Muscle layer of colon (tissue), 2 donors: Measurements from ENCODE around the gene FAT3.

Experiments used
- H3K27ac ChIP-seq: one replicate; pipeline ENCODE4 v1.7.0; 2013; ENCODE audit warnings: low read depth, mild to moderate bottlenecking, low read length, moderate library complexity
- H3K27me3 ChIP-seq, 2 donors: one replicate each; pipeline ENCODE4 v1.7.0; 2013; ENCODE audit warnings: low read length in 2 of 2, mild to moderate bottlenecking in 2 of 2; ENCODE audit not compliant: insufficient read depth in 2 of 2, control insufficient read depth in 1 of 2
- H3K36me3 ChIP-seq: one replicate; pipeline ENCODE4 v1.7.0; 2013; ENCODE audit warnings: mild to moderate bottlenecking, low read length; ENCODE audit not compliant: insufficient read depth
- H3K4me1 ChIP-seq: one replicate; pipeline ENCODE4 v1.7.0; 2013; ENCODE audit warnings: mild to moderate bottlenecking, low read length; ENCODE audit not compliant: insufficient read depth
- H3K4me3 ChIP-seq, 2 donors: one replicate each; pipeline ENCODE4 v1.7.0; 2013; ENCODE audit warnings: low read length in 2 of 2, low read depth in 1 of 2, mild to moderate bottlenecking in 1 of 2, moderate library complexity in 1 of 2
- H3K9ac ChIP-seq: one replicate; pipeline ENCODE4 v1.7.0; 2013; ENCODE audit warnings: low read length
- H3K9me3 ChIP-seq: one replicate; pipeline ENCODE4 v1.7.0; 2013; ENCODE audit warnings: mild to moderate bottlenecking, low read length
- donor health status: abdominal sarcoma.
- donor health status: Adenocarcinoma of cecum.

FAT3 gene

GRCh38 chr11:92267278-92267677, 42.7 kb downstream of the FAT3 start:
- Histone ChIP-seq H3K27me3 (no peaks in the 10 kb centered on the region), H3K36me3 (no peaks in the 10 kb centered on the region), H3K27ac (no peak overlapping the region), H3K4me3 (no peak overlapping the region), H3K9me3 (no peaks in the 10 kb centered on the region), H3K9ac (no peak overlapping the region), H3K4me1 (no peaks in the 10 kb centered on the region)

- Histone ChIP-seq H3K27ac (no peak overlapping the region), H3K9me3 (no peaks in the 10 kb centered on the region), H3K36me3 (no peaks in the 10 kb centered on the region), H3K9ac (no peak overlapping the region), H3K27me3 (no peaks in the 10 kb centered on the region), H3K4me3 (no peak overlapping the region), H3K4me1 (no peaks in the 10 kb centered on the region)
These were observed 43.4 kb downstream of the FAT3 start for GRCh38 chr11:92267968-92268367.

GRCh38 chr11:92268546-92268945, 43.9 kb downstream of the FAT3 start:
- Histone ChIP-seq H3K9ac (no peak overlapping the region), H3K36me3 (no peaks in the 10 kb centered on the region), H3K27ac (no peak overlapping the region)

GRCh38 chr11:92269021-92269420, 44.4 kb downstream of the FAT3 start:
- no peak overlapping the region for H3K27ac ChIP-seq
- no peaks in the 10 kb centered on the region for H3K9me3 ChIP-seq
- no peaks in the 10 kb centered on the region for H3K36me3 ChIP-seq
- H3K4me1 ChIP-seq = no peaks in the 10 kb centered on the region
- no peak overlapping the region for H3K4me3 ChIP-seq
- H3K9ac ChIP-seq = no peak overlapping the region
- no peaks in the 10 kb centered on the region for H3K27me3 ChIP-seq

More at GRCh38 chr11:92268546-92268945, 43.9 kb downstream of the FAT3 start:
- no peak overlapping the region for H3K4me3 ChIP-seq
- no peaks in the 10 kb centered on the region for H3K27me3 ChIP-seq
- no peaks in the 10 kb centered on the region for H3K9me3 ChIP-seq
- H3K4me1 ChIP-seq = no peaks in the 10 kb centered on the region

- no peaks in the 10 kb centered on the region for H3K27me3 ChIP-seq
These were observed 45.2 kb downstream of the FAT3 start for GRCh38 chr11:92269841-92270240.

GRCh38 chr11:92272651-92273050, 48.0 kb downstream of the FAT3 start:
- Histone ChIP-seq H3K4me1 (no peaks in the 10 kb centered on the region), H3K27me3 (no peaks in the 10 kb centered on the region), H3K9me3 (no peaks in the 10 kb centered on the region), H3K36me3 (no peaks in the 10 kb centered on the region), H3K9ac (no peak overlapping the region), H3K4me3 (no peak overlapping the region), H3K27ac (no peak overlapping the region)

More at GRCh38 chr11:92269841-92270240, 45.2 kb downstream of the FAT3 start:
- H3K4me3 ChIP-seq = no peak overlapping the region
- no peak overlapping the region for H3K9ac ChIP-seq
- H3K36me3 ChIP-seq = no peaks in the 10 kb centered on the region
- H3K27ac ChIP-seq = no peak overlapping the region
- H3K4me1 ChIP-seq = no peaks in the 10 kb centered on the region
- no peaks in the 10 kb centered on the region for H3K9me3 ChIP-seq
